Peyer's patch (tissue), 4 donors: Measurements from ENCODE around the gene PSMD13. TPM values are rescaled to one million over a fixed set of nuclear protein-coding genes. Genes with fewer than 3 reads are reported as not detected.

ENCODE experiments used
- DNase-seq, 3 donors: peaks; one replicate each; pipeline ENCODE4 v3.0.0-alpha.2; 2017 to 2019
- H3K27ac ChIP-seq, 4 donors: fragments of 200-600 bp; sonication (generic); one replicate each; pipeline ENCODE4 v1.5.1; 2016 to 2019
- H3K27me3 ChIP-seq, 2 donors: fragments of 200-600 bp; sonication (generic); one replicate each; pipeline ENCODE4 v1.5.1; 2019
- H3K36me3 ChIP-seq, 3 donors: fragments of 200-600 bp; sonication (generic); one replicate each; pipeline ENCODE4 v1.5.1; 2016 to 2019
- H3K4me1 ChIP-seq, 4 donors: fragments of 200-600 bp; sonication (generic); one replicate each; pipeline ENCODE4 v1.5.1; 2016 to 2019
- H3K4me3 ChIP-seq, 4 donors: fragments of 200-600 bp; sonication (generic); 1 replicate in 3 of 4; 2 replicates in 1 of 4; pipeline ENCODE4 v1.5.1; 2016 to 2019; ENCODE audit warnings: mild to moderate bottlenecking in 1 of 4
- H3K9me3 ChIP-seq, 4 donors: fragments of 200-600 bp; sonication (generic); one replicate each; pipeline ENCODE4 v1.5.1; 2016 to 2019; ENCODE audit warnings: mild to moderate bottlenecking in 1 of 4
- CTCF ChIP-seq, 6 experiments: fragments of 450-650 bp in 4 of 6; fragments of 200-600 bp in 2 of 6; sonication (generic) in 1 of 6; IDR thresholded peaks; one replicate each; pipeline ENCODE4 v1.5.1; 2017 to 2019; ENCODE audit warnings: antibody characterized with exemption in 6 of 6, mild to moderate bottlenecking in 3 of 6, moderate library complexity in 1 of 6
- POLR2A ChIP-seq, 2 donors: fragments of 450-650 bp; IDR thresholded peaks; one replicate each; pipeline ENCODE4 v1.5.1; 2017; ENCODE audit warnings: antibody characterized with exemption in 2 of 2, mild to moderate bottlenecking in 2 of 2, moderate library complexity in 2 of 2
- total RNA-seq, 4 donors: library from RNA; depleted of rRNA; stranded (reverse); fragments of >200 nt; gene quantifications; one replicate each; pipeline ENCODE4 v1.1.0, GENCODE V29; 2016

The PSMD13 gene
- total RNA-seq, 4 donors from 2014 or later: 74.5 to 125 (median 96.9) TPM

GRCh38 chr11:279966-280705, 43.4 kb downstream of the PSMD13 start:
- H3K27ac ChIP-seq: peak overlapping the region; percentile 73 to 96 (median 86)
- peaks cover 0 to 31% (median 0%) of the 10 kb centered on the region in 3 donors for H3K36me3 ChIP-seq
- peak overlapping the region; percentile 52 to 61 (median 56) for H3K4me3 ChIP-seq
- H3K9me3 ChIP-seq: no peaks in the 10 kb centered on the region
- DNase-seq: peak; percentile 55 to 89 (median 88)
- peaks cover 0 to 12% of the 10 kb centered on the region in 2 donors for H3K27me3 ChIP-seq
- TF ChIP-seq CTCF (IDR thresholded peaks at IDR 0.05) (no peak), POLR2A (IDR thresholded peaks at IDR 0.05) (peak; percentile 40 to 50)
- peaks cover 0 to 34% (median 19%) of the 10 kb centered on the region in 4 donors for H3K4me1 ChIP-seq

DNA sequence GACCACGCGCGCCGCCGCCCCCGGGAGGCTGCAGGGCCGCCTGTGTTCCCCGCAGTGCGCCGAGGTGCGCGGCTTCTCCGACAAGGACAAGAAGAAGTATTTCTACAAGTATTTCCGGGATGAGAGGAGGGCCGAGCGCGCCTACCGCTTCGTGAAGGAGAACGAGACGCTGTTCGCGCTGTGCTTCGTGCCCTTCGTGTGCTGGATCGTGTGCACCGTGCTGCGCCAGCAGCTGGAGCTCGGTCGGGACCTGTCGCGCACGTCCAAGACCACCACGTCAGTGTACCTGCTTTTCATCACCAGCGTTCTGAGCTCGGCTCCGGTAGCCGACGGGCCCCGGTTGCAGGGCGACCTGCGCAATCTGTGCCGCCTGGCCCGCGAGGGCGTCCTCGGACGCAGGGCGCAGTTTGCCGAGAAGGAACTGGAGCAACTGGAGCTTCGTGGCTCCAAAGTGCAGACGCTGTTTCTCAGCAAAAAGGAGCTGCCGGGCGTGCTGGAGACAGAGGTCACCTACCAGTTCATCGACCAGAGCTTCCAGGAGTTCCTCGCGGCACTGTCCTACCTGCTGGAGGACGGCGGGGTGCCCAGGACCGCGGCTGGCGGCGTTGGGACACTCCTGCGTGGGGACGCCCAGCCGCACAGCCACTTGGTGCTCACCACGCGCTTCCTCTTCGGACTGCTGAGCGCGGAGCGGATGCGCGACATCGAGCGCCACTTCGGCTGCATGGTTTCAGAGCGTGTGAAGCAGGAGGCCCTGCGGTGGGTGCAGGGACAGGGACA, 44.1 kb downstream of the PSMD13 start:
- peak; percentile 49 to 75 (median 62) for DNase-seq
- no peak for TF ChIP-seq CTCF (IDR thresholded peaks at IDR 0.05)
- TF ChIP-seq POLR2A (IDR thresholded peaks at IDR 0.05): no peak
- H3K4me3 ChIP-seq: peak overlapping the region; percentile 52 to 61 (median 56)
- H3K4me1 ChIP-seq: peaks cover 0 to 34% (median 19%) of the 10 kb centered on the region in 4 donors
- no peaks in the 10 kb centered on the region for H3K9me3 ChIP-seq
- peak overlapping the region; percentile 73 to 96 (median 86) for H3K27ac ChIP-seq
- H3K36me3 ChIP-seq: peaks cover 0 to 31% (median 0%) of the 10 kb centered on the region in 3 donors
- H3K27me3 ChIP-seq: peaks cover 0 to 12% of the 10 kb centered on the region in 2 donors

- H3K9me3 ChIP-seq: no peaks in the 10 kb centered on the region
- H3K27me3 ChIP-seq: peaks cover 0 to 12% of the 10 kb centered on the region in 2 donors
- H3K4me3 ChIP-seq: peak overlapping the region; percentile 52 to 61 (median 56)
- peak overlapping the region; percentile 73 to 96 (median 86) for H3K27ac ChIP-seq
- peaks cover 0 to 34% (median 19%) of the 10 kb centered on the region in 4 donors for H3K4me1 ChIP-seq
- peaks cover 0 to 31% (median 0%) of the 10 kb centered on the region in 3 donors for H3K36me3 ChIP-seq
- no peak for TF ChIP-seq CTCF (IDR thresholded peaks at IDR 0.05)
- DNase-seq: peak in 1 of 3 donors; percentile 61
These were observed 44.8 kb downstream of the PSMD13 start for GRCh38 chr11:281486-282161.

GRCh38 chr11:282171-282570, 45.4 kb downstream of the PSMD13 start:
- peak overlapping the region; percentile 73 to 96 (median 86) for H3K27ac ChIP-seq
- peak overlapping the region in 3 of 4 donors; percentile 53 to 61 (median 58) for H3K4me3 ChIP-seq
- peak in 2 of 3 donors; percentile 46 for DNase-seq
- TF ChIP-seq CTCF (IDR thresholded peaks at IDR 0.05) (no peak), POLR2A (IDR thresholded peaks at IDR 0.05) (no peak)
- peaks cover 0 to 34% (median 19%) of the 10 kb centered on the region in 4 donors for H3K4me1 ChIP-seq
- H3K36me3 ChIP-seq: peaks cover 0 to 31% (median 0%) of the 10 kb centered on the region in 3 donors
- peaks cover 0 to 12% of the 10 kb centered on the region in 2 donors for H3K27me3 ChIP-seq
- H3K9me3 ChIP-seq: no peaks in the 10 kb centered on the region
